Activated CD4-positive, alpha-beta T cell treated with anti-CD3 and anti-CD28 coated beads for 36 hours (primary cell): ENCODE measurements around the gene IRF2. TPM values are rescaled to one million over a fixed set of nuclear protein-coding genes. Genes with fewer than 3 reads are reported as not detected.
A peak's percentile ranks its signal among the peaks of the same experiment; 100 is the strongest.

ENCODE experiments used
- ATAC-seq: fragments of 200-7000 bp; cut with Tn5 transposase; one replicate; pipeline ENCODE4 v1.10.0; 2021; ENCODE audit warnings: mild to moderate bottlenecking, moderate library complexity
- CTCF ChIA-PET: fragments of 350-600 bp; sonication (Branson Sonifier 250); formaldehyde crosslinking; loops from one replicate; lab custom pipeline; 2021; ENCODE audit warnings: antibody characterized with exemption; lab: Charles Lee
- POLR2A ChIA-PET: fragments of 350-600 bp; sonication (Branson Sonifier 250); formaldehyde crosslinking; loops from one replicate; lab custom pipeline; 2021; ENCODE audit warnings: antibody characterized with exemption, inconsistent platforms; lab: Charles Lee
- DNase-seq: peaks from one replicate; pipeline ENCODE4 v3.0.0-alpha.2; 2020
- H3K27ac Mint-ChIP-seq: one replicate; pipeline ENCODE4 v1.8.0; 2021; ENCODE audit warnings: mixed read lengths
- H3K27me3 Mint-ChIP-seq: one replicate; pipeline ENCODE4 v1.8.0; 2021; ENCODE audit warnings: mixed read lengths
- H3K36me3 Mint-ChIP-seq: one replicate; pipeline ENCODE4 v1.8.0; 2021; ENCODE audit warnings: low read depth, mixed read lengths
- H3K4me1 Mint-ChIP-seq: one replicate; pipeline ENCODE4 v1.8.0; 2021; ENCODE audit warnings: mixed read lengths
- H3K4me3 Mint-ChIP-seq: one replicate; pipeline ENCODE4 v1.8.0; 2021; ENCODE audit warnings: mild to moderate bottlenecking, moderate library complexity, mixed read lengths
- H3K9me3 Mint-ChIP-seq: one replicate; pipeline ENCODE4 v1.8.0; 2021; ENCODE audit warnings: low read depth, mixed read lengths
- intact Hi-C, 2 experiments: fragments of 100-400 bp; cut with DNase I in 1 of 2; cut with micrococcal nuclease in 1 of 2; formaldehyde crosslinking; loops; one replicate each; pipeline versions ENCODE4 v1.14.2 to v1.15.1; 2022 to 2024; cut with DNase I, micrococcal nuclease
- total RNA-seq, 2 experiments: library from RNA; stranded (reverse); gene quantifications; one replicate each; pipeline ENCODE4 v1.2.3, GENCODE V29; 2021

Gene IRF2
- total RNA-seq, 2 experiments from 2014 or later: 50.1 to 68.9 TPM

DNA sequence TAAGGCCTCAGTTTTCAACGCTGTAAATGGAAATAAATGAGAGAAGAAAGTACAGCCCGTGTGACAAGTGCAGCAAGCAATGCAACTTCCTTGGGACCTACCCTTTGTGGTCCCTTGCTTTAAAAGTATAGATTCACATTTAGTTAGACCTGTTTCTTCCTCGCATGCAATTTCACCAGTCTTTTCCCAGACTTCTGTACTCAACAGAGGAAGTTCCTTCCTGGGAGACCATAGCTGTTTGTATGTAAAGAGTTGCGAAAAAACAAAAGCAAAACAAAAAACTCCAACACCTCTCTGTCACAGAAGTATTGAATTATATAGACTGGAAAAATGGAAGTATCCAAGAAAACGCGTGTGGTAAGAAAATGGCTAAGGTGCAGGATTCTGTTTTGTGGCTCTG is 1.1 kb upstream of the IRF2 start:
- CTCF ChIA-PET: interaction anchor here (0.5 to 1.6 kb wide), 5 partner anchors 38 to 207 kb away, joined by 3 to 11 read pairs (median 3); no protein-coding TSS in a partner anchor
- Mint-ChIP-seq H3K4me1 (peaks cover 54% of the 10 kb centered on the region), H3K4me3 (peak overlapping the region; percentile 88), H3K36me3 (peaks cover 29% of the 10 kb centered on the region), H3K27ac (peak overlapping the region; percentile 94), H3K27me3 (no peaks in the 10 kb centered on the region), H3K9me3 (no peaks in the 10 kb centered on the region)
- intact Hi-C loops: loop anchor here (1.0 to 10.0 kb wide), 6 partner anchors 10 to 1561 kb away; partner anchors contain the start of genes CFAP97 (in 1 of the 2) and DCTD (in 1 of the 2)
- ATAC-seq (no peak), DNase-seq (no peak)
- POLR2A ChIA-PET: interaction anchor here (0.5 to 2.7 kb wide), 15 partner anchors 9 to 259 kb away, joined by 3 to 20 read pairs (median 5); partner anchors contain the start of gene CENPU

DNA sequence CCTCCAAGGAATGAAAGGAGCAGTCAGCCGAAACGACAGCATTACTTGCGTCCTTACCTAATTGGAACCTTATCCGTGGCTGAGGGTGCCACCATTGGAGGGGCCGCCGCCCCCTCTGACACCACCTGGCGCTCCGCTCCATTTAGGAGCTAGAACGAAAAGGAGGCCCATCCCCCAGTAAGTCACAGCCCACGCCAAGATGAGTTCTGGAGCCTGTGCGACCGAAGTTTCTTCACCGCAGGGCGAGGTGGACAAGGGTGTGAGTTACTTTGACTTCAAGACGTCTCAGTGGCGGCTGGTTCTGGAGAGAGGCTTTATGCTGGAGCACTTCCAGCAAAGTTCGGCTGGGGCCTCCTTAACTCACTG is 729 bp upstream of the IRF2 start:
- Mint-ChIP-seq H3K4me3 (peak overlapping the region; percentile 88), H3K9me3 (no peaks in the 10 kb centered on the region), H3K4me1 (peaks cover 57% of the 10 kb centered on the region), H3K27ac (peak overlapping the region; percentile 94), H3K36me3 (peaks cover 29% of the 10 kb centered on the region), H3K27me3 (no peaks in the 10 kb centered on the region)
- POLR2A ChIA-PET: interaction anchor here (0.5 to 2.7 kb wide), 17 partner anchors 9 to 259 kb away, joined by 3 to 20 read pairs (median 5); partner anchors contain the start of gene CENPU
- DNase-seq (peak; percentile 81), ATAC-seq (peak; percentile 30)
- intact Hi-C loops: loop anchor here (1.0 to 10.0 kb wide), 6 partner anchors 10 to 1560 kb away; partner anchors contain the start of genes CFAP97 (in 1 of the 2) and DCTD (in 1 of the 2)
- CTCF ChIA-PET: interaction anchor here (0.5 to 1.6 kb wide), 5 partner anchors 39 to 259 kb away, joined by 3 to 11 read pairs (median 3); partner anchors contain the start of gene CENPU

DNA sequence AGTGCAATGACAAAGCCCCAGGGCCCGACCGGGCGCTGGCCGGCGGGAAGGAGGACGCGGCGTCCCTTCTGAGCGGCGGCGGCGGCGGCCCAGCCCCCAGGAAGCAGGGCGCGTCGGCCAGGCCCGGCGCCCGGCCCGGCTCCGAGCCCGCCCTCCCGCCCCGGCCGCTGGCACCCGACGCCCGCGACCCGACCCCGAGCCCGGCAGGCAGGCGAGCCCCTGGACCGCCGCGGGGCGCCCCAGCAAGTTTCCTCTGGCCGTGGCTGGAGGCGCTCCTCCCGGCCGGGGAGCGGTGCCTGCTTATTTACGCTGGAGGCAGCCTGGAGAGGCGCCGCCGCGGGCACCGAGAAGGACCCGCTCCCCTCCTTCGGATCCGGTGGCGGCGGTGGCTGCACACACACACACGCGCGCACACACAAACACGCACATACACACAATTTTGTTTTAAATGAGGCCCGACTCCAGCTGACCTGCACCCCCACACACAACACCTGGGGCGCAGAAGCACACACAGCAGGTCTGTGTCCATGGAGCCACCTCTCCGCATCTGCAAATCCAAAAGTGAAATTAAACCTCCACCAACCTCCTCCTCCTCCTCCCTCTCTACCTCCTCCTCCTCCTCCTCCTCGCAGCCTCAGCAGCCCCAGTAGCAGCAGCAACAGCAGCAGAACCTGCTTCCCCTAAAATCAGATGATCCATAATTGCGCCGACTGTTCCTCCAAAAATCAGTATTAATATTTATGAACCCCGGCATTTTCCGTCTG is 669 bp downstream of the IRF2 start:
- Mint-ChIP-seq H3K4me1 (peaks cover 56% of the 10 kb centered on the region), H3K27me3 (no peaks in the 10 kb centered on the region), H3K4me3 (peak overlapping the region; percentile 88), H3K9me3 (no peaks in the 10 kb centered on the region), H3K36me3 (peaks cover 34% of the 10 kb centered on the region), H3K27ac (peak overlapping the region; percentile 94)
- ChIA-PET POLR2A (interaction anchor here (0.5 to 2.7 kb wide), 16 partner anchors 12 to 260 kb away, joined by 3 to 20 read pairs (median 6); partner anchors contain the start of genes CASP3 and CENPU), CTCF (interaction anchor here (0.6 to 1.6 kb wide), 6 partner anchors 40 to 260 kb away, joined by 3 to 11 read pairs (median 4); partner anchors contain the start of gene CENPU)
- ATAC-seq: peak; percentile 20
- DNase-seq: peak; percentile 64
- intact Hi-C loops: loop anchor here (1.0 to 10.0 kb wide), 20 partner anchors 14 to 1559 kb away; partner anchors contain the start of genes CASP3 (in 2 of the 2), CENPU (in 2 of the 2), PRIMPOL (in 2 of the 2) and ACSL1 (in 1 of the 2)

DNA sequence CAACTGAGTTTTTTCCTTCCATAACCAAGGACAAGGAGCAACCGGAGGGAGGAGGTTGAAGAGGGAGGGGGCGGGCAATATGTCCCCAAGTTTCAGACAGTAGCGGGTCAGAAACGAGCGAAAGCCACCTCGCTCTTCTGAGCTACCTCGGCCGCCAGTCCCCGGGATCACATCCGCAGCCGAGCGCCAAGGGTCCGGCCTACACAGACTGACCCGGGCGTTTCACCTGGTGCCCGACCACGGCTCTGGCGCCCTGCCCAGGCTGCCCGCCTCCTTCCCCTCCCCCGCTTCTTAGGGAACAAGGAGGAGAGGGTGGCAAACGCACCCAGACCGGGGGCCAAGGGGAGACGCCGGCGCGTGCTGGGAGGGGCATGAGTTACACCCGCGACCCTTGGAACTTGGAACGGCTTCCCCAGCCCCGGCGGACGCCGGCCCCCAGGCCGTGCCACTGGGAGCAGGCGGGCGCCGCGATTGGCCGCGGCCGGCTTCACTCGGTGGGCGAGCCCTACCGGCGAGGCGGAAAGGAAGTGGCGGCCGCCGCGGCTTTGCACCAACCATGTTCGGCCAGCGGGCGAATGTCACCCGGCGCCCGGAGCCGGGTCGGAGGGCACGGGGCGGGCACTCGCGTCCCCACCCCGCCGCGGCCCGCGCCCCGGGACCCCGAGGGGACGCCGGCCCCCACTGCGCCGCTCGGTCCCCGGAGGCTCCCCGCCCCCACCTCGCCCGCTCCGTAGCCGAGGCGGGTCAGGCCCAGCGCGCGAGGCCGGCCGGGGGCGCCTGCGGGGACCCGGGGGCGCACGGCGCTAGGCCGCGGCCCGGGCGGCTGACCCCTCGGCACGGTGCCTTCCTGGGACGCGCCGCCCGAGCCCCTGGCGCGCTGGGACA is 1.5 kb downstream of the IRF2 start:
- H3K27me3 Mint-ChIP-seq: no peaks in the 10 kb centered on the region
- H3K9me3 Mint-ChIP-seq: no peaks in the 10 kb centered on the region
- peak overlapping the region; percentile 94 for H3K27ac Mint-ChIP-seq
- POLR2A ChIA-PET: interaction anchor here (1.0 kb wide), 1 partner anchor 62 kb away, joined by 3 read pairs; no protein-coding TSS in a partner anchor
- CTCF ChIA-PET: interaction anchor here (0.7 to 1.0 kb wide), 2 partner anchors 19 to 209 kb away, joined by 3 to 4 read pairs; no protein-coding TSS in a partner anchor
- peak overlapping the region; percentile 84 for H3K4me3 Mint-ChIP-seq
- peaks cover 59% of the 10 kb centered on the region for H3K4me1 Mint-ChIP-seq
- peak; percentile 76 for DNase-seq
- H3K36me3 Mint-ChIP-seq: peaks cover 38% of the 10 kb centered on the region
- intact Hi-C loops: loop anchor here (2.0 to 10.0 kb wide), 5 partner anchors 14 to 1558 kb away; partner anchors contain the start of genes CENPU (in 1 of the 2), DCTD (in 1 of the 2) and ING2 (in 1 of the 2)
- ATAC-seq: peak; percentile 17

DNA sequence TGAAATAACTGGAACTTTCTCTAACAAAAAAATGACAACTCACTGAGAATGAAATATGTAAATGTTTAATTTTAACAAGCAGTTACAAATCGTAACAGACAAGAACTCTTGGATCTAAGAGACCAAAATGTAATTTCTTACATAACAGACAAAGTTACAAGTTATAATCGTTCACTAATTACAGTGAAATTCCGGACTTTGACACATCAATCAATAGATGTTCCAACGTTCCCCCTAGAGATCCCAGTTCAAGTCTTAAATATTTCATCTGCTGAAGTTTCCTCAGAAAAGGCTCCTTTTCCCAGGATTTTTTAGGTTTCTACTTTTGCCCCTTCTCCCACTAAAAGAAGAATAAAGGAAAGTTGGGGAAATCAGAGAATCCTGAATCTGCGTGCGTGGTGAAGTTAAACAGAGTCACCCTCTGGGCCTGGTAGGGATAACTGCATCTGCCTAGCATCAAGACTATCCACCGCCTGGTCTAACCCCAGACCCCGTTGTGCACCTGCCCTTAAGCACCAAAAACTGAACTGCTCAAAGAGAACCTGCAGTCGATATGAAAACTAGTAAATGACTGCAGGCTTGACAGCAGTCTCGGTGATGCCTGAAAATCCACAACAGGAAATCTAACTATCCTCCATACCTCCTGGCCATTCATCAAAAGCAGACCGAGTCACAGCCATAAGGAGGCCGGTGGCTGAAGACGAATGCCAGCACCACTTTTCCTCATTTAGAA is 2.3 kb downstream of the IRF2 start:
- Mint-ChIP-seq H3K36me3 (peaks cover 42% of the 10 kb centered on the region), H3K4me1 (peaks cover 60% of the 10 kb centered on the region)
- intact Hi-C loops: loop anchor here (2.0 to 10.0 kb wide), 5 partner anchors 13 to 1557 kb away; partner anchors contain the start of genes CENPU (in 1 of the 2), DCTD (in 1 of the 2) and ING2 (in 1 of the 2)

DNA sequence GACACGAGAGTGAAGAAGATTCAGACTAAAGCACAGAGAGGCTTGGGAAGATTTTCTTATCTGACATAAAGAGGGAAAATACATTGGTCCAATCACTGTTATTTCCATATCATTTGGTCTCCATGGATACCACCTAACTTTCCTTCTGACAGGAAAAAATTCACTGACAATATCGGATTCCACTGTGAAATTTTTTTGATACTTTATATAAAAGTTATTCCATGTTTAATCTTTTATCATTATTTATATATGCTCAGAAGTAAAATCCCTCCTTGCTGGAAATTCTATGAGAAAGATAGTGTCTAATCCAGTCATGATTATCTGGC is 3.6 kb downstream of the IRF2 start:
- H3K4me1 Mint-ChIP-seq: peaks cover 58% of the 10 kb centered on the region
- no peak overlapping the region for H3K4me3 Mint-ChIP-seq
- intact Hi-C loops: loop anchor here (5.0 to 10.0 kb wide), 3 partner anchors 158 to 1556 kb away; partner anchors contain the start of genes CENPU (in 1 of the 2) and DCTD (in 1 of the 2)
- DNase-seq: no peak
- ATAC-seq: no peak
- CTCF ChIA-PET: interaction anchor here (0.6 kb wide), 1 partner anchor 13 kb away, joined by 3 read pairs; no protein-coding TSS in a partner anchor
- H3K9me3 Mint-ChIP-seq: no peaks in the 10 kb centered on the region
- H3K36me3 Mint-ChIP-seq: peaks cover 31% of the 10 kb centered on the region
- H3K27me3 Mint-ChIP-seq: no peaks in the 10 kb centered on the region
- POLR2A ChIA-PET: no interaction called here
- H3K27ac Mint-ChIP-seq: no peak overlapping the region

More for the DNA sequence above, 2.3 kb downstream of the IRF2 start:
- CTCF ChIA-PET: interaction anchor here (0.7 to 1.0 kb wide), 2 partner anchors 18 to 208 kb away, joined by 3 to 4 read pairs; no protein-coding TSS in a partner anchor
- POLR2A ChIA-PET: interaction anchor here (1.0 kb wide), 1 partner anchor 63 kb away, joined by 3 read pairs; no protein-coding TSS in a partner anchor
- peak; percentile 7 for ATAC-seq
- Mint-ChIP-seq H3K9me3 (no peaks in the 10 kb centered on the region), H3K27ac (peak overlapping the region; percentile 94), H3K27me3 (no peaks in the 10 kb centered on the region), H3K4me3 (peak overlapping the region; percentile 84)
- peak; percentile 47 for DNase-seq

DNA sequence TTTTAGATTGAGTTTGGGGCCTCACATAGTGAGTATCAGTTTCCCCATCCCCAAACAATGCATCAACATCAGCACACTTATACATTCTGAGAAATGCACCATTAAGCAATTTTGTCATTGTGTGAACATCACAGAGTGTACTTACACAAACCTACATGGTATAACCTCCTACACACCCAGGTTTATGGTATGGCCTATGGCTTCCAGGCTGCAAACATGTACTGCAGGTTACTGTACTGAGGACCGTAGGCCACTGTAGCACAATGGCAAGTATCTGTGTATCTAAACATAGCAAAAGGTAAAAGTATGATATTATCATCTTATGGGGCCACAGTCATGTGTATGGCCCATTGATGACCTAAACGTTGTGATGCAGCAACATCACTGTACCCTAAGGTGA is 7.7 kb downstream of the IRF2 start:
- DNase-seq: no peak
- no peak overlapping the region for H3K4me3 Mint-ChIP-seq
- ChIA-PET CTCF (no interaction called here), POLR2A (no interaction called here)
- H3K27me3 Mint-ChIP-seq: no peaks in the 10 kb centered on the region
- H3K9me3 Mint-ChIP-seq: no peaks in the 10 kb centered on the region
- peaks cover 68% of the 10 kb centered on the region for H3K4me1 Mint-ChIP-seq
- H3K36me3 Mint-ChIP-seq: peaks cover 26% of the 10 kb centered on the region
- peak; percentile 57 for ATAC-seq
- H3K27ac Mint-ChIP-seq: no peak overlapping the region
- intact Hi-C loops: no loop called here

DNA sequence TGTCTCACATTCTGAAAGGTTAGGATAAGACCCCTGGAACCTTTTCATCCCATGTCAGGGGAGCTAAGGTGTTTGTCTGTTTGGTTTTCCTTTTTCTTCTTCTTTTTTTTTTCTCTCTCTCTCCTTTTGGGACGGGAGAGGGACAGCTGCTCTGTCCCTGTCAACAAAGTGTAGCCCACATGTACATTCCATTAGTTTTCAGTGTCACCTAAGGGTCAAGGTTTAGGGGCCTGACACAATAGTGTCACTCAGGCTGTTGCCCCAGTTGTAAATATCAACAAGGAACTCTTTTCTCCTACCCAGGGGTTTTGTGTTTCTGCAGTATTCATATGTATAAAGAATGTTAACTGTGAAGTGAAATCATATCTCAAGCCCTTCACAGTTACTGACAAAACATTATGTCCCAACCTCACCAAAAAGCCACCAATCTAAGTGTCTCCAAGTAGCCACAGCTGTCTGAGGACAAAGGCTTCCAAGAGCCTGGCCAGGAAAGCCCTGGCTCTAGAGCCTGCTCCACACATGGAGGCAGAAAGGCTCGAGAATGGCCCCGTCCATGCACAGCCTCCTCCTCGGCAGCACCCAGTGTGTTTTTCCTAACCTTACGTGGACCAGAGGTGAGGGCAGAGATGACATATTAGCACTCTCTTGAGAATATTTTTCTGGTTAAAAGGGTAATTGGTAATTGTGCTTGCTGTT is 9.4 kb downstream of the IRF2 start:
- ChIA-PET POLR2A (no interaction called here), CTCF (interaction anchor here (1.0 to 1.7 kb wide), 3 partner anchors 34 to 200 kb away, joined by 3 to 7 read pairs (median 4); no protein-coding TSS in a partner anchor)
- Mint-ChIP-seq H3K27ac (peak overlapping the region; percentile 52), H3K4me3 (no peak overlapping the region), H3K9me3 (no peaks in the 10 kb centered on the region), H3K4me1 (peaks cover 73% of the 10 kb centered on the region), H3K27me3 (no peaks in the 10 kb centered on the region), H3K36me3 (peaks cover 25% of the 10 kb centered on the region)
- ATAC-seq: no peak
- DNase-seq: no peak
- intact Hi-C loops: no loop called here

DNA sequence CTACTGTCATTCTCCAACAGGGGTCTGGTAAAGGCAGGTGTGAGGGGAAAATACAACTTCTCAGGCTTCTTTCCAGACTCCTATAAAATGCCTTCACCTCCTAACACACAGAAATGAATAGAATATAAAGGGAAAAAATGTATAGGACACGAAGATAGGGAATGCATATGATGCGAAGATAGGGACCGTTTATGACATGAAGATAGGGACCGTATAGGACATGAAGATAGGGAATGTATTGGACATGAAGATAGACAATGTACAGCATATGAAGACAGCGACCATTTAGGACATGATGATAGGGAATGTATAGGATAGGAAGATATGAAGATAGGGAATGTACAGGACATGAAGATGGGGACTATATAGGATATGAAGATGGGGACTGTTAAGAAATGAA is 10.5 kb downstream of the IRF2 start:
- H3K36me3 Mint-ChIP-seq: peaks cover 19% of the 10 kb centered on the region
- H3K4me1 Mint-ChIP-seq: peaks cover 75% of the 10 kb centered on the region

More for the DNA sequence above, 10.5 kb downstream of the IRF2 start:
- Mint-ChIP-seq H3K27me3 (no peaks in the 10 kb centered on the region), H3K27ac (no peak overlapping the region), H3K4me3 (no peak overlapping the region), H3K9me3 (no peaks in the 10 kb centered on the region)
- no peak for DNase-seq
- ATAC-seq: no peak
- intact Hi-C loops: no loop called here
- POLR2A ChIA-PET: no interaction called here
- CTCF ChIA-PET: no interaction called here
